Prostate gland (tissue), 2 donors: ENCODE measurements around the gene GATAD2B. TPM values are rescaled to one million over a fixed set of nuclear protein-coding genes. Genes with fewer than 3 reads are reported as not detected.

Experiments used
- DNase-seq: peaks from one replicate; pipeline ENCODE4 v3.0.0-alpha.2; 2019; ENCODE audit warnings: low spot score
- H3K27ac ChIP-seq, 2 donors: fragments of 200-600 bp; sonication (generic); 2 replicates each; pipeline ENCODE4 v1.5.1; 2017 to 2019
- H3K27me3 ChIP-seq: fragments of 200-600 bp; sonication (generic); replicated peaks from 2 replicates; pipeline ENCODE4 v1.5.1; 2019; ENCODE audit not compliant: insufficient read depth
- H3K36me3 ChIP-seq, 2 donors: fragments of 200-600 bp; sonication (generic); 1 replicate in 1 of 2; 2 replicates in 1 of 2; pipeline versions ENCODE4 v1.5.1 to v1.8.1; 2017 to 2019
- H3K4me1 ChIP-seq: fragments of 200-600 bp; sonication (generic); replicated peaks from 2 replicates; pipeline ENCODE4 v1.5.1; 2019
- H3K4me3 ChIP-seq, 2 donors: fragments of 200-600 bp; sonication (generic); 2 replicates each; pipeline ENCODE4 v1.5.1; 2017 to 2019
- H3K9me3 ChIP-seq: fragments of 200-600 bp; sonication (generic); 2 replicates; pipeline ENCODE4 v1.5.1; 2017
- POLR2A ChIP-seq: fragments of 450-650 bp; IDR thresholded peaks from one replicate; pipeline ENCODE4 v1.6.1; 2016; ENCODE audit warnings: antibody characterized with exemption, mild to moderate bottlenecking
- POLR2AphosphoS5 ChIP-seq: sonication (generic); formaldehyde crosslinking; IDR thresholded peaks from one replicate; pipeline ENCODE4 v1.6.1; 2017; ENCODE audit warnings: antibody characterized with exemption
- WGBS: methylation state at CpG from one replicate; pipeline ENCODE4 v1.1.5; 2018; 5-methylcytosine and 5-hydroxymethylcytosine counted together
- intact Hi-C: fragments of 100-400 bp; cut with DNase I; formaldehyde crosslinking; loops from one replicate; pipeline ENCODE4 v1.14.2; 2022
- total RNA-seq, 2 donors: library from RNA; depleted of rRNA; stranded (reverse); fragments of >200 nt; gene quantifications; one replicate each; pipeline ENCODE4 v1.1.0, GENCODE V29; 2016
- TF ChIP-seq, protein P1 (sequence below), 4 experiments: fragments of 200-600 bp in 2 of 4; fragments of 450-650 bp in 2 of 4; sonication (generic) in 2 of 4; IDR thresholded peaks; 1 replicate in 3 of 4; 2 replicates in 1 of 4; pipeline ENCODE4 v1.5.1; 2016 to 2019; ENCODE audit warnings: antibody characterized with exemption in 4 of 4, mild to moderate bottlenecking in 2 of 4, moderate library complexity in 2 of 4

GATAD2B gene
- total RNA-seq, 2 donors from 2014 or later: 24.5 to 29.7 TPM

DNA sequence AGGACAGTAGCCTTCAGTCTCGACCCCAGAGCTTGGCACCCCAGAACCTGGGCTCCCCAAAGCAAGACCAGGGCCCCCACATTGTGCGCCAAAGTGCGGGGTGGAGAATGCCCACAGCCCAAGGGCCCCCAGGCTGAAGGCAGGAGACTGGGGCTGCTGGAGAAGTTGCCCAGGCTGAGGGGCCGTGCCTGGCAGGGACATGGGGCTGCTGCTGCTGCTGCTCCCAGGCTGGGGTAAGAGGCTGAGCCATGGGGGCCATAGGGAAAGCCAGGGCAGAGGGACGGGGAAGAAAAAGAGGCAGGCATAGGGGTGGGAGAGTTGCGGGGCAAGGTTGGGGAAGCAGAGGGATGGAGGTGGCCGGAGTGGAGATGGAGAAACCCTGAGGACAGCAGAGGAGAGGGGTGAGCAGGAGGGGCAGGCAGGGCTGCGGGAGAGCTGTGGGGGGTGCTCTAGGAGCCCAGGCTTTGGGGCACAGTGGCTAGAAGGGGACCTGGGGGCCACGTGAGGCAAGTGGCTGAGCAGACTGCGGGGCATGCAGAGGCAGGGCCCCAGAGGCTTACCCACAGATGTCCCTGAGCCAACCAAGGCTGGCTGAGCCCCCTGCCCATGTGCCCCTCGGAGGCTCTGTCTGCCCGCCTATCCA lies 128.7 kb downstream of the GATAD2B start:
- WGBS: 75% methylated on average over 12 of the region's 12 CpGs
- DNase-seq: no peak

DNA sequence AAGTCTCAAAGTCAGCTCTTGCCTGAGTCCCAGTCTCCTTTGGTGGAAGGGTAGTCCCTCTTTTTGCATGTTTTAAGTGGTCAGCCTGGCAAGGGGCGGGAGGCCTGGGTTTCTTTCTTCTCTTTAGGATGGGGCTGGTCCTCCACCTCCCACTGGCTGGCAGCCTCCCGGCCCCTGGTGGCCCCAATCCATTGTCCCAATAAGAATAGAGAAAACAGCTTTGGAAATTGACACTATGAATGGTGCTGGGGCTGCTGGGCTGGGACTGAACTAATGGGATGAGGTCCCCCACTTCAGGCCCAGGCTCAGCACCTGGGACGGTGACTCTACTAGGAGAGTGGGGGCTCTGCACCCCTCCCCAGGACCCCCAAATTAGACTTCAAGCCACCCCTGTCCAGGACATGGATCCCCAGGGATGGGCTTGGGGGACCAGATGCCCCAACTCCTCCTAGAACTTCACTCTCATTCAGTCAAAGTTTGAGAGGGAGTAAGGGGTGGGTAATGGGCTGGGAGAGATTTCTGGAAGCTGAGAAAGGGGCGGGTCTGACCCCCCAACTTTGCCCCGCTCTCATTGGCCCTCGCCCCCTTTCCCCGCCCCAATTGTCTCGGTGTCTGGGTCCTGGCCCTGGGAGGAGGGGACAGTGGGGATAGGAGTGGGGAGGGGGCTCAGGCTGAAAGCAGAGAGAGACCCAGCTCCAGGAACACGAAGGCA lies 129.4 kb downstream of the GATAD2B start:
- intact Hi-C loops: loop anchor here (10.0 kb wide), 1 partner anchor 481 kb away; the partner anchor contains the start of gene HAX1
- no peaks in the 10 kb centered on the region for H3K27me3 ChIP-seq
- WGBS: 74% methylated on average over 9 of the region's 9 CpGs
- no peaks in the 10 kb centered on the region for H3K36me3 ChIP-seq
- no peak for DNase-seq
- TF ChIP-seq, protein P1, sequence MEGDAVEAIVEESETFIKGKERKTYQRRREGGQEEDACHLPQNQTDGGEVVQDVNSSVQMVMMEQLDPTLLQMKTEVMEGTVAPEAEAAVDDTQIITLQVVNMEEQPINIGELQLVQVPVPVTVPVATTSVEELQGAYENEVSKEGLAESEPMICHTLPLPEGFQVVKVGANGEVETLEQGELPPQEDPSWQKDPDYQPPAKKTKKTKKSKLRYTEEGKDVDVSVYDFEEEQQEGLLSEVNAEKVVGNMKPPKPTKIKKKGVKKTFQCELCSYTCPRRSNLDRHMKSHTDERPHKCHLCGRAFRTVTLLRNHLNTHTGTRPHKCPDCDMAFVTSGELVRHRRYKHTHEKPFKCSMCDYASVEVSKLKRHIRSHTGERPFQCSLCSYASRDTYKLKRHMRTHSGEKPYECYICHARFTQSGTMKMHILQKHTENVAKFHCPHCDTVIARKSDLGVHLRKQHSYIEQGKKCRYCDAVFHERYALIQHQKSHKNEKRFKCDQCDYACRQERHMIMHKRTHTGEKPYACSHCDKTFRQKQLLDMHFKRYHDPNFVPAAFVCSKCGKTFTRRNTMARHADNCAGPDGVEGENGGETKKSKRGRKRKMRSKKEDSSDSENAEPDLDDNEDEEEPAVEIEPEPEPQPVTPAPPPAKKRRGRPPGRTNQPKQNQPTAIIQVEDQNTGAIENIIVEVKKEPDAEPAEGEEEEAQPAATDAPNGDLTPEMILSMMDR (IDR thresholded peaks at IDR 0.05): no peak
- TF ChIP-seq POLR2AphosphoS5 (no peak), POLR2A (no peak)
- no peaks in the 10 kb centered on the region for H3K4me1 ChIP-seq
- no peaks in the 10 kb centered on the region for H3K9me3 ChIP-seq
- H3K4me3 ChIP-seq: no peak overlapping the region
- no peak overlapping the region for H3K27ac ChIP-seq

More for the DNA sequence above, 128.7 kb downstream of the GATAD2B start:
- intact Hi-C loops: loop anchor here (10.0 kb wide), 1 partner anchor 481 kb away; the partner anchor contains the start of gene HAX1
- no peaks in the 10 kb centered on the region for H3K27me3 ChIP-seq
- H3K9me3 ChIP-seq: no peaks in the 10 kb centered on the region
- H3K27ac ChIP-seq: no peak overlapping the region
- no peaks in the 10 kb centered on the region for H3K4me1 ChIP-seq
- H3K36me3 ChIP-seq: no peaks in the 10 kb centered on the region
- no peak overlapping the region for H3K4me3 ChIP-seq
- TF ChIP-seq, protein P1 (IDR thresholded peaks at IDR 0.05): no peak
- TF ChIP-seq POLR2A (no peak), POLR2AphosphoS5 (no peak)

DNA sequence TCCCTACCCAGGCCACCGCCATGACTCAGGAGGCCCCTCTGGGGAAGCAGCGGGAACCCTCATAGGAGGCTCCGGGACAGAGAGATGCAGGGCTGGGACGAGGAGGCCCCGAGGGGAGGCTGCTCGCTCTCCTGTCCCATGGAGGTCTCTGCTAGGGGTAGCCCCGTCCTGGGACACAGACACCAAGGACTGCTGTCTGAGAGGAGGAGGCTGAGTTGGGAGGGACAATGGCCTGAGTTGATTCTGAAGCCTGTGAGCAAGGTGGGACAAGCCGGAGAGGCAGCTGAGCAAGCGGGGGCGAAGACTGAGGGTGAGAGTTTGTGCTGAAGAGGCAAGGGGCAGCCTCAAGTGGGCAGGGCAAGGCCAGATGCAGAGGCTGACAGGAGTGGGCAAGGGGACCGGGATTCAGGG lies 130.1 kb downstream of the GATAD2B start:
- intact Hi-C loops: loop anchor here (10.0 kb wide), 1 partner anchor 482 kb away; the partner anchor contains the start of gene HAX1
- H3K9me3 ChIP-seq: no peaks in the 10 kb centered on the region
- TF ChIP-seq POLR2A (no peak), POLR2AphosphoS5 (no peak)
- 90% methylated on average over 11 of the region's 11 CpGs for WGBS
- H3K36me3 ChIP-seq: no peaks in the 10 kb centered on the region
- no peak for DNase-seq
- H3K4me1 ChIP-seq: no peaks in the 10 kb centered on the region
- H3K4me3 ChIP-seq: no peak overlapping the region
- no peak overlapping the region for H3K27ac ChIP-seq
- H3K27me3 ChIP-seq: no peaks in the 10 kb centered on the region

DNA sequence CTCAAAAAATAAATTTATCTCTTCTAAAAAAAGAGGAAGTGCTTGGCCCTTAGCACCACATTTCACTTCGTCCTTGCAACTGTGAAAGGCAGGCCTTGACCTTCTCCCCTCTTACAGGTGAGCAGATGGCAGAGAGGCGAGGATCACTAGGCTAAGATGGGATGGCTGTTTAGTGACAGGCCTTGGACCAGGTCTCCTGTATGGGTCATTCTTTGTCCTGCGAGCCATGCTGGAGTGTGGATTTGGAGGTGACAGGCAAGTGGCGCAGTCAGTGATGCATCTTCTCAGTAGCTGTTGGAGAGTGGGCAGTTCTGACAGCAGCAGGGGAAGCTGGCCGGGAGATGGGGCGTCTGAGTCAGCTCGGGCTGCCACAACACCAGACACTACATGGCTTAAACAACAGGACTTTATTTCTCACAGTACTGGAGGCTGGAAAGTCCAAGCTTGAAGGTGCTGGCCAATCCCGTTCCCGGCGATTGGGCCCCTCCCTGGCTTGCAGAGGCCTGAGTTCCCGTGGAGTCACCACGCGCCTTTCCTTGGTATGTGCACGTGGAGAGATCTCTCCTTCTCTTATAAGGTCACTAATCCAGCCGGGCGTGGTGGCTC lies 131.0 kb downstream of the GATAD2B start:
- intact Hi-C loops: loop anchor here (2.0 to 10.0 kb wide), 2 partner anchors 131 to 483 kb away; partner anchors contain the start of genes GATAD2B and HAX1
- H3K4me3 ChIP-seq: no peak overlapping the region
- H3K27me3 ChIP-seq: no peaks in the 10 kb centered on the region
- no peaks in the 10 kb centered on the region for H3K4me1 ChIP-seq
- no peaks in the 10 kb centered on the region for H3K9me3 ChIP-seq
- no peaks in the 10 kb centered on the region for H3K36me3 ChIP-seq
- DNase-seq: no peak
- H3K27ac ChIP-seq: no peak overlapping the region
- TF ChIP-seq POLR2A (no peak), POLR2AphosphoS5 (no peak)
- TF ChIP-seq, protein P1 (IDR thresholded peaks at IDR 0.05): no peak
- 86% methylated on average over 16 of the region's 16 CpGs for WGBS

DNA sequence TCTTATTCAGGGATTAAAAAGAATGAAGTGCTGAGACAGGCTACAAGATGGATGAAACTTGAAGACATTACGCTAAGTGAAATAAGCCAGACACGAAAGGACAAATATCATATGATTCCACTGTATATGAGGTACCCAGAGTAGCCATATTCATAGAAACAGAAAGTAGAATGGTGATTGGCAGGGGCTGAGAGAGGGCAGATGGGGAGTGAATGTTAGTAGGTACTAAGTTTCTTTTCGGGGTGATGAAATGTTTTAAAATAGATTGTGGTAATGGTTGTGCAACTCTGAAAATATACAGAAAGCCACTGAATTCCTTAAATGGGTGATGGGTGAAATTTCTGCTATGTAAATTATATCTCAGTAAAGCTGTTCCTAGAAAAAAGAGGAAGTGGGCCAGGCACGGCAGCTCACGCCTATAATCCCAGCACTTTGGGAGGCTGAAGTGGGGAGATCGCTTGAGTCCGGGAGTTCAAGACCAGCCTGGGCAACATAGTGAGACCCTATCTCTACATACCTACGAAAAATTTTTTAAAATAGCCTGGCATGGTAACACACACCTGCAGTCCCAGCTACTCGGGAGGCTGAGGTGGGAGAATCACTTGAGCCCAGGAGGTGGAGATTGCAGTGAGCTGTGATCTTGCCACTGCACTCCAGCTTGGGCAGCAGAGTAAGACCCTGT lies 131.7 kb downstream of the GATAD2B start:
- peak overlapping the region; percentile 82 for H3K27ac ChIP-seq
- no peak for DNase-seq
- TF ChIP-seq POLR2AphosphoS5: no peak
- TF ChIP-seq, protein P1 (IDR thresholded peaks at IDR 0.05): no peak
- TF ChIP-seq POLR2A: no peak
- no peaks in the 10 kb centered on the region for H3K36me3 ChIP-seq
- no peaks in the 10 kb centered on the region for H3K9me3 ChIP-seq
- no peaks in the 10 kb centered on the region for H3K4me1 ChIP-seq
- peak overlapping the region in 1 of 2 donors; percentile 16 for H3K4me3 ChIP-seq
- WGBS: 76% methylated on average over 9 of the region's 9 CpGs
- H3K27me3 ChIP-seq: no peaks in the 10 kb centered on the region
- intact Hi-C loops: loop anchor here (2.0 to 10.0 kb wide), 2 partner anchors 132 to 484 kb away; partner anchors contain the start of genes GATAD2B and HAX1
